CD14-positive monocyte (primary cell): ENCODE results near the gene PTPRU. TPM values are rescaled to one million over a fixed set of nuclear protein-coding genes. Genes with fewer than 3 reads are reported as not detected.

Source experiments
- DNase-seq, 3 donors: peaks; one replicate each; pipeline ENCODE4 v3.0.0-alpha.2; 2011 to 2022
- H2AFZ ChIP-seq: 2 replicates; pipeline ENCODE4 v1.6.0; 2012; ENCODE audit warnings: mild to moderate bottlenecking, low read depth, low read length, inconsistent platforms; ENCODE audit not compliant: insufficient read depth, poor library complexity, severe bottlenecking
- H3K27ac ChIP-seq, 2 donors: 1 replicate in 1 of 2; 2 replicates in 1 of 2; pipeline ENCODE4 v1.5.1; 2012 to 2013; ENCODE audit warnings: low read length in 2 of 2, control low read depth in 1 of 2, inconsistent platforms in 1 of 2, low read depth in 1 of 2, mild to moderate bottlenecking in 1 of 2
- H3K27me3 ChIP-seq, 2 donors: one replicate each; pipeline versions ENCODE4 v1.6.0 to v1.6.1; 2011 to 2013; ENCODE audit warnings: low read length in 2 of 2; ENCODE audit not compliant: control insufficient read depth in 2 of 2, insufficient read depth in 2 of 2
- H3K36me3 ChIP-seq, 2 donors: replicated peaks in 1 of 2; 1 replicate in 1 of 2; 2 replicates in 1 of 2; pipeline versions ENCODE4 v1.5.1 to v1.6.1; 2012 to 2013; ENCODE audit warnings: low read length in 2 of 2, control low read depth in 1 of 2, inconsistent platforms in 1 of 2, mild to moderate bottlenecking in 1 of 2; ENCODE audit not compliant: insufficient read depth in 2 of 2, control insufficient read depth in 1 of 2
- H3K4me1 ChIP-seq, 2 donors: 1 replicate in 1 of 2; 2 replicates in 1 of 2; pipeline versions ENCODE4 v1.5.1 to v1.6.1; 2012 to 2013; ENCODE audit warnings: low read length in 2 of 2, control low read depth in 1 of 2, inconsistent platforms in 1 of 2, mild to moderate bottlenecking in 1 of 2, moderate library complexity in 1 of 2; ENCODE audit not compliant: insufficient read depth in 2 of 2, control insufficient read depth in 1 of 2
- H3K4me2 ChIP-seq: replicated peaks from 2 replicates; pipeline ENCODE3; 2012; ENCODE audit warnings: low read length, moderate library complexity, mild to moderate bottlenecking; ENCODE audit not compliant: poor library complexity, severe bottlenecking; ENCODE audit errors: extremely low read depth
- H3K4me3 ChIP-seq, 3 experiments: fragments of 200-600 bp in 1 of 3; sonication (generic) in 1 of 3; replicated peaks in 1 of 3; 1 replicate in 2 of 3; 2 replicates in 1 of 3; pipeline ENCODE4 v1.5.1; 2011 to 2013; ENCODE audit warnings: low read length in 3 of 3, mild to moderate bottlenecking in 3 of 3, control low read depth in 2 of 3, low read depth in 2 of 3, inconsistent platforms in 1 of 3, moderate library complexity in 1 of 3
- H3K79me2 ChIP-seq: 2 replicates; pipeline ENCODE4 v1.6.0; 2012; ENCODE audit warnings: mild to moderate bottlenecking, control low read depth, inconsistent platforms, low read length, moderate library complexity; ENCODE audit not compliant: insufficient read depth
- H3K9ac ChIP-seq: 2 replicates; pipeline ENCODE4 v1.6.0; 2017; ENCODE audit warnings: low read length, mild to moderate bottlenecking; ENCODE audit not compliant: insufficient read depth, poor library complexity, severe bottlenecking
- H3K9me3 ChIP-seq, 2 donors: replicated peaks in 1 of 2; 1 replicate in 1 of 2; 2 replicates in 1 of 2; pipeline versions ENCODE4 v1.5.1 to v1.6.1; 2012 to 2013; ENCODE audit warnings: low read length in 2 of 2, control low read depth in 1 of 2; ENCODE audit not compliant: control insufficient read depth in 1 of 2, insufficient read depth in 1 of 2
- H4K20me1 ChIP-seq: 2 replicates; pipeline ENCODE4 v1.6.0; 2012; ENCODE audit warnings: mild to moderate bottlenecking, low read length, control low read depth, moderate library complexity; ENCODE audit not compliant: insufficient read depth
- H3K27ac Mint-ChIP-seq, 7 donors: one replicate each; pipeline ENCODE4 v1.8.0; 2020; ENCODE audit warnings: mild to moderate bottlenecking in 7 of 7, mixed read lengths in 7 of 7, moderate library complexity in 6 of 7, inconsistent platforms in 2 of 7
- H3K27me3 Mint-ChIP-seq, 3 donors: one replicate each; pipeline ENCODE4 v1.8.0; 2021 to 2022; ENCODE audit warnings: low read depth in 3 of 3, mild to moderate bottlenecking in 3 of 3, mixed read lengths in 3 of 3, moderate library complexity in 3 of 3, inconsistent platforms in 1 of 3
- H3K36me3 Mint-ChIP-seq, 2 donors: one replicate each; pipeline ENCODE4 v1.8.0; 2020; ENCODE audit warnings: mixed read lengths in 2 of 2, inconsistent platforms in 1 of 2, mild to moderate bottlenecking in 1 of 2
- H3K4me1 Mint-ChIP-seq: one replicate; pipeline ENCODE4 v1.8.0; 2020; ENCODE audit warnings: mild to moderate bottlenecking, mixed read lengths
- H3K4me3 Mint-ChIP-seq, 2 donors: one replicate each; pipeline ENCODE4 v1.8.0; 2020; ENCODE audit warnings: mild to moderate bottlenecking in 2 of 2, mixed read lengths in 2 of 2, moderate library complexity in 1 of 2
- H3K9me3 Mint-ChIP-seq, 7 donors: one replicate each; pipeline ENCODE4 v1.8.0; 2020 to 2022; ENCODE audit warnings: mixed read lengths in 7 of 7, mild to moderate bottlenecking in 6 of 7, moderate library complexity in 6 of 7, inconsistent platforms in 2 of 7
- WGBS: methylation state at CpG from one replicate; pipeline ENCODE4 v1.1.5; 2013; ENCODE audit warnings: missing lambda C conversion rate; ENCODE audit not compliant: insufficient coverage; 5-methylcytosine and 5-hydroxymethylcytosine counted together
- intact Hi-C, 2 donors: fragments of 100-400 bp; cut with micrococcal nuclease; formaldehyde crosslinking; loops; one replicate each; pipeline versions ENCODE4 v1.15.0 to v1.15.1; 2023
- polyA plus RNA-seq, 3 donors: library from polyadenylated mRNA; depleted of rRNA in 1 of 3; unstranded in 2 of 3; stranded (reverse) in 1 of 3; fragments of 300-500 nt in 2 of 3; fragments of >200 nt in 1 of 3; fragmentation: Illumina TruSeq in 2 of 3; gene quantifications; 1 replicate in 2 of 3; 2 replicates in 1 of 3; pipeline ENCODE4 v1.2.3, GENCODE V29; 2012 to 2021
- TF ChIP-seq, protein P1 (sequence below): fragments of 200-600 bp; IDR thresholded peaks from one replicate; pipeline ENCODE4 v1.8.0; 2022; ENCODE audit warnings: antibody characterized with exemption, mild to moderate bottlenecking

Gene PTPRU
- polyA plus RNA-seq, 3 donors: 0.42 to 1.4 TPM; not detected in 1

DNA sequence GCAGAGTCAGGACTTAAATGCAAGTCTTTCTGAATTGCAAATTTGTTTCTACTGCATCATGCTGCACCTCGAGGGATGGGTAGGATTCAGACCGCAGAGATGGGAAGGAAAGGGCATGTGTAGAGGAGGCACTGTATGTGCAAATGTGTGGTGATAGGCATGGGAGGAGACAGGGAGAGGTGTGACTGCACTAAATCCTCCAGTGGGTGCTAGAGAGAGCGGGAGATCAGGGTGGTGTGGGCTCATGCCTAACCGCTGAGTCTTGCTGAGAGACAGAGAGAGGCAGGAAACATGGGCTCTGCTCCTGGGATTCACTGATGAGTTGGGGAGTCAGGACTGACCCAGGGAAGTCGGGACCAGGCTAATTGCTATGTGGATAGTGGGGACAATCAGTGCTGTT lies 61.1 kb downstream of the PTPRU start:
- intact Hi-C loops: no loop called here
- no peak overlapping the region for H3K27ac Mint-ChIP-seq
- TF ChIP-seq, protein P1, sequence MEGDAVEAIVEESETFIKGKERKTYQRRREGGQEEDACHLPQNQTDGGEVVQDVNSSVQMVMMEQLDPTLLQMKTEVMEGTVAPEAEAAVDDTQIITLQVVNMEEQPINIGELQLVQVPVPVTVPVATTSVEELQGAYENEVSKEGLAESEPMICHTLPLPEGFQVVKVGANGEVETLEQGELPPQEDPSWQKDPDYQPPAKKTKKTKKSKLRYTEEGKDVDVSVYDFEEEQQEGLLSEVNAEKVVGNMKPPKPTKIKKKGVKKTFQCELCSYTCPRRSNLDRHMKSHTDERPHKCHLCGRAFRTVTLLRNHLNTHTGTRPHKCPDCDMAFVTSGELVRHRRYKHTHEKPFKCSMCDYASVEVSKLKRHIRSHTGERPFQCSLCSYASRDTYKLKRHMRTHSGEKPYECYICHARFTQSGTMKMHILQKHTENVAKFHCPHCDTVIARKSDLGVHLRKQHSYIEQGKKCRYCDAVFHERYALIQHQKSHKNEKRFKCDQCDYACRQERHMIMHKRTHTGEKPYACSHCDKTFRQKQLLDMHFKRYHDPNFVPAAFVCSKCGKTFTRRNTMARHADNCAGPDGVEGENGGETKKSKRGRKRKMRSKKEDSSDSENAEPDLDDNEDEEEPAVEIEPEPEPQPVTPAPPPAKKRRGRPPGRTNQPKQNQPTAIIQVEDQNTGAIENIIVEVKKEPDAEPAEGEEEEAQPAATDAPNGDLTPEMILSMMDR: no peak
- no peaks in the 10 kb centered on the region for H3K4me1 ChIP-seq
- H3K9me3 ChIP-seq: no peaks in the 10 kb centered on the region
- peaks cover 5 to 10% (median 6%) of the 10 kb centered on the region in 3 donors for H3K27me3 Mint-ChIP-seq
- no peaks in the 10 kb centered on the region for H3K79me2 ChIP-seq
- no peak for DNase-seq
- whole genome bisulfite sequencing: 74% methylated on average over 5 of the region's 5 CpGs
- no peak overlapping the region for H3K4me3 Mint-ChIP-seq
- H3K36me3 Mint-ChIP-seq: no peaks in the 10 kb centered on the region
- H3K27ac ChIP-seq: no peak overlapping the region
- no peaks in the 10 kb centered on the region for H3K36me3 ChIP-seq
- H4K20me1 ChIP-seq: no peaks in the 10 kb centered on the region
- H3K27me3 ChIP-seq: no peaks in the 10 kb centered on the region
- peaks cover 0 to 3% (median 0%) of the 10 kb centered on the region in 7 donors for H3K9me3 Mint-ChIP-seq
- no peak overlapping the region for H3K4me3 ChIP-seq
- H3K4me2 ChIP-seq: no peak overlapping the region
- H3K9ac ChIP-seq: no peak overlapping the region
- no peaks in the 10 kb centered on the region for H3K4me1 Mint-ChIP-seq
- no peak overlapping the region for H2AFZ ChIP-seq

DNA sequence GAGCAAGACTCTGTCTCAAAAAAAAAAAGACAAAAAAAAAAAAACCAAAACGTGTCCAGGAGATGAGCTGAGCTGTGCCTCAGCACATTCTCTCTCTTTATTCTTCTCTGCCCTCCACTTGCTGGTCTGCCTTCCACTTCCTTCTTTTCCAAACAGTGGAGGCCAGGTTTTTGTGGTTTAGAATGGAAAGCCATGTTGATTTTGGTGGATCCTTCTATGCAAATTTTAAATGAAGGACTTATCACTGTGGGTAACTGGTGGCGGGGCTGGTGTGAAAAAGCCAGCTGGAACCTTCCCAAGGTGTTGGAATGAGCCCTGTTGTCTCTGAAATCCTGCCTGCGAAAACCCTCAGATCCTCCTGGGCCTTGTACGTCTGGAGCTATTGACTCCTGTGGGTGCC lies 61.9 kb downstream of the PTPRU start:
- Mint-ChIP-seq H3K9me3 (peaks cover 0 to 3% (median 0%) of the 10 kb centered on the region in 7 donors), H3K4me3 (no peak overlapping the region)

More for the DNA sequence above, 61.9 kb downstream of the PTPRU start:
- H3K27me3 ChIP-seq: no peaks in the 10 kb centered on the region
- no peak overlapping the region for H3K4me3 ChIP-seq
- H3K36me3 Mint-ChIP-seq: no peaks in the 10 kb centered on the region
- no peaks in the 10 kb centered on the region for H3K79me2 ChIP-seq
- no peak overlapping the region for H3K27ac ChIP-seq
- H3K4me1 ChIP-seq: no peaks in the 10 kb centered on the region
- H3K4me1 Mint-ChIP-seq: no peaks in the 10 kb centered on the region
- TF ChIP-seq, protein P1: no peak
- H3K36me3 ChIP-seq: no peaks in the 10 kb centered on the region
- no peak overlapping the region for H3K4me2 ChIP-seq
- peaks cover 5 to 9% (median 5%) of the 10 kb centered on the region in 3 donors for H3K27me3 Mint-ChIP-seq
- no peak for DNase-seq
- H3K27ac Mint-ChIP-seq: no peak overlapping the region
- intact Hi-C loops: no loop called here
- 86% methylated on average over 3 of the region's 4 CpGs for WGBS
- H4K20me1 ChIP-seq: no peaks in the 10 kb centered on the region
- H2AFZ ChIP-seq: no peak overlapping the region
- H3K9ac ChIP-seq: no peak overlapping the region
- H3K9me3 ChIP-seq: no peaks in the 10 kb centered on the region
